ENCODE results near the gene C10orf143. TPM values are rescaled to one million over a fixed set of nuclear protein-coding genes. Genes with fewer than 3 reads are reported as not detected.

Gene C10orf143
- total RNA-seq, 2 donors from 2014 or later = not detected

- Histone ChIP-seq H3K4me1 (ENCODE audit: control insufficient read depth in 1 of 2, low read depth in 2 of 2) (no peaks in the 10 kb centered on the region), H3K27me3 (replicated peaks; ENCODE audit: insufficient read depth) (no peaks in the 10 kb centered on the region), H3K36me3 (no peaks in the 10 kb centered on the region), H3K27ac (no peak overlapping the region), H3K9me3 (no peaks in the 10 kb centered on the region), H3K4me3 (no peak overlapping the region)
- DNase-seq (ENCODE audit: low spot score) (no peak), ATAC-seq (ENCODE audit: insufficient number of reproducible peaks, low FRiP score, low read depth) (no peak)
- TF ChIP-seq, protein P1, sequence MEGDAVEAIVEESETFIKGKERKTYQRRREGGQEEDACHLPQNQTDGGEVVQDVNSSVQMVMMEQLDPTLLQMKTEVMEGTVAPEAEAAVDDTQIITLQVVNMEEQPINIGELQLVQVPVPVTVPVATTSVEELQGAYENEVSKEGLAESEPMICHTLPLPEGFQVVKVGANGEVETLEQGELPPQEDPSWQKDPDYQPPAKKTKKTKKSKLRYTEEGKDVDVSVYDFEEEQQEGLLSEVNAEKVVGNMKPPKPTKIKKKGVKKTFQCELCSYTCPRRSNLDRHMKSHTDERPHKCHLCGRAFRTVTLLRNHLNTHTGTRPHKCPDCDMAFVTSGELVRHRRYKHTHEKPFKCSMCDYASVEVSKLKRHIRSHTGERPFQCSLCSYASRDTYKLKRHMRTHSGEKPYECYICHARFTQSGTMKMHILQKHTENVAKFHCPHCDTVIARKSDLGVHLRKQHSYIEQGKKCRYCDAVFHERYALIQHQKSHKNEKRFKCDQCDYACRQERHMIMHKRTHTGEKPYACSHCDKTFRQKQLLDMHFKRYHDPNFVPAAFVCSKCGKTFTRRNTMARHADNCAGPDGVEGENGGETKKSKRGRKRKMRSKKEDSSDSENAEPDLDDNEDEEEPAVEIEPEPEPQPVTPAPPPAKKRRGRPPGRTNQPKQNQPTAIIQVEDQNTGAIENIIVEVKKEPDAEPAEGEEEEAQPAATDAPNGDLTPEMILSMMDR (IDR thresholded peaks at IDR 0.05) = no peak
These were observed 60.6 kb downstream of the C10orf143 start for GRCh38 chr10:130049987-130050386.

DNA sequence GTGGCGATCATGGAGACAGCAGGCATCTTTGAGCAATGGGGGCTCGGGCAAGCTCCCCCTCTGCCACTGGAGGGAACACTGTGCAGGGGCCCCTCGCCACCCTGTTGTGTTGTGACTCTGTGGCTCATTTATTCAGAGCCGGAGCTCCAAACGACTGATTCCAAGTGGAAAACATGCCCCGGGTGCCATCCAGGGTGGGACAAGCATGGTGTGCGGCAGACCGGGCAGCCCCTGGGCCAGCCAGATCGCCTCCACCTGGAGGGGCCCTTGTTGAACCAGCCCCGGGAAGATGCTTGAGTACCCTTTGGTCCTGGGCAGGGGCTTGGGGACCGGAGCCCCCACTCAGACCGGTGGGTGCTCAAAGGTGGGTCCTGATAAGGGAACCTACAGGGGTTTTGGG lies 61.4 kb downstream of the C10orf143 start:
- no peak for ATAC-seq (ENCODE audit: insufficient number of reproducible peaks, low FRiP score, low read depth)
- H3K27me3 ChIP-seq (replicated peaks; ENCODE audit: insufficient read depth) = no peaks in the 10 kb centered on the region
- H3K4me1 ChIP-seq (ENCODE audit: control insufficient read depth in 1 of 2, low read depth in 2 of 2) = no peaks in the 10 kb centered on the region
- H3K9me3 ChIP-seq = no peaks in the 10 kb centered on the region
- no peaks in the 10 kb centered on the region for H3K36me3 ChIP-seq
- DNase-seq (ENCODE audit: low spot score) = no peak
- H3K27ac ChIP-seq = no peak overlapping the region
- H3K4me3 ChIP-seq = no peak overlapping the region
- TF ChIP-seq, protein P1 (IDR thresholded peaks at IDR 0.05) = no peak

DNA sequence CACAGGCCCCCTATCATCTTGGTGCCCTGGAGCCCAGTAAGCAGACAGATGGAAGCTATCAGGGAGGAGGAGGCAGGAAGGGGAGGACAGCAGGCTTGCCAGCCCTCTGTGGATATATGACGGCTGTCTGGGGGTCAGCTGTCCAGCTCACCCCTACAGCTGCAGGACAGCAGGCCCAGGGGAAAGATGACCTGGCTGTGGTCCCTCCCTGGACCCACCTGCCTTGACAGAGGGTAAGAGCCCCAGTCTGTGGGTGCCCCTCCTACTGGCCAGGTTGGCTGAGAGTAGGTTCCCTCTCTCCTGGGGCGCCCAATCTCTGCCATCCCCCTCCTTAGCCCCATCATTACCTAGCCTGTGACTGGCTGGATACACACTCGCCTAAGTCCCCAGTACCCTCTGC lies 62.5 kb downstream of the C10orf143 start:
- Histone ChIP-seq H3K9me3 (no peaks in the 10 kb centered on the region), H3K4me1 (ENCODE audit: control insufficient read depth in 1 of 2, low read depth in 2 of 2) (no peaks in the 10 kb centered on the region), H3K27ac (no peak overlapping the region), H3K36me3 (no peaks in the 10 kb centered on the region), H3K4me3 (no peak overlapping the region), H3K27me3 (replicated peaks; ENCODE audit: insufficient read depth) (no peaks in the 10 kb centered on the region)
- no peak for ATAC-seq (ENCODE audit: insufficient number of reproducible peaks, low FRiP score, low read depth)
- TF ChIP-seq, protein P1 (IDR thresholded peaks at IDR 0.05) = no peak
- no peak for DNase-seq (ENCODE audit: low spot score)

DNA sequence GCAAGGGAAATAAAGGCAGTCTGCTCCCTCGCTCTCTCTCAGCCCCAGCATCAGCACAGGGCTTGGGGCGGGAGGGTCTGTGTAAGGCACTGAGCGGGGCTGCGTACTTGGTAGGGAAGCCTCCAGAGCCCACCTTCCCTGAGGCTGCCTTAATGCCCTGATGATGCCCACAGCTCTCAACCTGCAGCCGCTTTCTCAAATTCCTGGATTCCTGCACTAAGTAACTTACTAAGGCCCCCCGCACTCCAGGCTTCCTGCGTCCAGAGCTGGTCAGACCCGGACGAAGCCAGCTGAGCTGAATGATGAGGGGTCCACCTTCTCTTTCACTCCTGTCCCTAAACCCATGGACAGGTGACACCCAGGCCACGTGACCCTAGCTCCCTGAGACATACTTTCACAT lies 63.3 kb downstream of the C10orf143 start:
- no peak for DNase-seq (ENCODE audit: low spot score)
- TF ChIP-seq, protein P1 (IDR thresholded peaks at IDR 0.05) = no peak
- H3K4me3 ChIP-seq = no peak overlapping the region
- no peaks in the 10 kb centered on the region for H3K36me3 ChIP-seq
- H3K9me3 ChIP-seq = no peaks in the 10 kb centered on the region
- ATAC-seq (ENCODE audit: insufficient number of reproducible peaks, low FRiP score, low read depth) = no peak
- no peaks in the 10 kb centered on the region for H3K27me3 ChIP-seq (replicated peaks; ENCODE audit: insufficient read depth)
- no peaks in the 10 kb centered on the region for H3K4me1 ChIP-seq (ENCODE audit: control insufficient read depth in 1 of 2, low read depth in 2 of 2)
- no peak overlapping the region for H3K27ac ChIP-seq

DNA sequence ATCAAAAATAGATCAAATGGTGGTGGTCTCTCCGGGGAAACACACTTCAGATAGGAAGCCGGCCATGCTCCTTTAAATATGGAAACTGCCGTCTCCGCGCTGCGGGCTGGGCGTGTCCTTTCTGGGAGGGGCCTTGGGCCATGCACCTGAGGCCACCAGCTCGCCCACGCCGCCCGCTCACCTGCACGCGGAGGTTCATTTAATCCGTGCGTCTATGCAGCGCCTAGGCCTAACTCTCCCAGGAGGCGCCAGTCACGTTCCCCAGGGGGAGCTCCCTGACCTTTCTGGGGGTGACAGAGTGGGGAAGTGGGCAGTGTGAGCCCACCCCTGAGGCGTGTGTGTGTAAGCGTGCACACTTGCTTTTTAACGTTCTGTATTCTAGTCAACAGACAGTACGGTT lies 64.0 kb downstream of the C10orf143 start:
- no peak for DNase-seq (ENCODE audit: low spot score)
- H3K27me3 ChIP-seq (replicated peaks; ENCODE audit: insufficient read depth) = no peaks in the 10 kb centered on the region

More for the DNA sequence above, 64.0 kb downstream of the C10orf143 start:
- Histone ChIP-seq H3K4me3 (no peak overlapping the region), H3K4me1 (ENCODE audit: control insufficient read depth in 1 of 2, low read depth in 2 of 2) (no peaks in the 10 kb centered on the region), H3K36me3 (no peaks in the 10 kb centered on the region), H3K27ac (no peak overlapping the region), H3K9me3 (no peaks in the 10 kb centered on the region)
- no peak for ATAC-seq (ENCODE audit: insufficient number of reproducible peaks, low FRiP score, low read depth)
- TF ChIP-seq, protein P1 (IDR thresholded peaks at IDR 0.05) = no peak
